Fibroblast of pulmonary artery (primary cell): ENCODE results near the gene NTM.

Source experiments
- DNase-seq: peaks from one replicate; pipeline ENCODE4 v3.0.0-alpha.2; 2010; ENCODE audit warnings: low read depth
- H3K4me3 ChIP-seq: replicated peaks from 2 replicates; pipeline ENCODE4 v1.5.1; 2011; ENCODE audit warnings: low read depth, mild to moderate bottlenecking, control low read depth, low read length, moderate library complexity
- TF ChIP-seq, protein P1 (sequence below): IDR thresholded peaks from 2 replicates; pipeline ENCODE4 v1.5.1; 2011; ENCODE audit warnings: mild to moderate bottlenecking, control low read depth, low read length, inconsistent platforms; ENCODE audit errors: missing control alignments

The NTM gene

DNA sequence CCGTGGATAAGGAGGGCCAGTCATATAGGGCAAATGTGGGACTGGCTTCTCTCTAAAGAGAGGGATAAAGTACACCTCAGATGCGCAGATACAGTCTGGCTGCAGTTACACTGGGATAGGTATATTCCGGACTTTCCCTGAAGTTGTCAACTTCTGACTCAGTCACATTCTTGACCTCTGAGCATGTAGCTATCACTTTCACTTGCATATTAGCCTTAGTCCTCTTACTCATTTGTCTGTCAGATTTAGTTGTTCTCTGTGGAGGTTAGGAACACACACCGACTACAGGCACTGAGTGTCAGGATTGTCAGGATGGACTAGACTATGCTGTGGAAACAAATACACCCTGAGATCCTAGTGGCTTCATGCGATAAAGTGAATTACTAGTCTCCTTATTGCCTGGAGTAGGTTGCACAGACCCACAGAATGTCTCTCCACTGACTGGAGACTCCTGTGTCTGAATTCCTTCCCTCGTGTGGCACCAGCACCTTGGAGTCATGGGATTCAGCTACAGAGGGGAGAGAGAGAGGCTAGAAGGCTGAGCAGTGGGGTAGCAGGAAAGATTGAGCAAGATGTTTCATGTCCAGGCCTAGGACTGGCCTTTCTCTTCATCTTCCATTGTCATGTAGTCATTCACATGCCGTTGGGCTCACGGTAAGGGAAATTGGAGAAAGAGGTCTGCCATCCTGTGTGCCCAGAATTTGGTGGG, 654.3 kb downstream of the NTM start:
- TF ChIP-seq, protein P1, sequence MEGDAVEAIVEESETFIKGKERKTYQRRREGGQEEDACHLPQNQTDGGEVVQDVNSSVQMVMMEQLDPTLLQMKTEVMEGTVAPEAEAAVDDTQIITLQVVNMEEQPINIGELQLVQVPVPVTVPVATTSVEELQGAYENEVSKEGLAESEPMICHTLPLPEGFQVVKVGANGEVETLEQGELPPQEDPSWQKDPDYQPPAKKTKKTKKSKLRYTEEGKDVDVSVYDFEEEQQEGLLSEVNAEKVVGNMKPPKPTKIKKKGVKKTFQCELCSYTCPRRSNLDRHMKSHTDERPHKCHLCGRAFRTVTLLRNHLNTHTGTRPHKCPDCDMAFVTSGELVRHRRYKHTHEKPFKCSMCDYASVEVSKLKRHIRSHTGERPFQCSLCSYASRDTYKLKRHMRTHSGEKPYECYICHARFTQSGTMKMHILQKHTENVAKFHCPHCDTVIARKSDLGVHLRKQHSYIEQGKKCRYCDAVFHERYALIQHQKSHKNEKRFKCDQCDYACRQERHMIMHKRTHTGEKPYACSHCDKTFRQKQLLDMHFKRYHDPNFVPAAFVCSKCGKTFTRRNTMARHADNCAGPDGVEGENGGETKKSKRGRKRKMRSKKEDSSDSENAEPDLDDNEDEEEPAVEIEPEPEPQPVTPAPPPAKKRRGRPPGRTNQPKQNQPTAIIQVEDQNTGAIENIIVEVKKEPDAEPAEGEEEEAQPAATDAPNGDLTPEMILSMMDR, result no peak
- peak; percentile 47 for DNase-seq
- no peak overlapping the region for H3K4me3 ChIP-seq

DNA sequence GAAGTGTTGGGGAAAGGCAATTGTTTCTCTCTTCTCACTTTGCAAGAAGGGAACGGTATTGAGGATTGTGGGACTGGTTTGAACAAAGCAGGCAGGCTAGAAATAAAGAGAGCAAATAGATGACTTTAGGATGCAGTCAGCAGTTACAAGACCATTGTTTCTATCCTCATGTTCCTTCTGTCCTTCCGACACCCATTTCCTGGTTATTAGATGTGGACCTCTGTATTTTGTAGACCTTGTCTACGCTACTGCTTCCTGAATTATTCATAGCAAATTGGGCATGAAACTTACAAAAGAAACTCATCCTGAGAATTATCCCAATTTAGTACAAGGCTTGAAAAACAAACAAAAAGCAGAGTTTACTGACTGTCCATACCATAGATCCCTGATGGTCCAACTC, 656.3 kb downstream of the NTM start:
- TF ChIP-seq, protein P1, result no peak
- H3K4me3 ChIP-seq, result no peak overlapping the region

DNA sequence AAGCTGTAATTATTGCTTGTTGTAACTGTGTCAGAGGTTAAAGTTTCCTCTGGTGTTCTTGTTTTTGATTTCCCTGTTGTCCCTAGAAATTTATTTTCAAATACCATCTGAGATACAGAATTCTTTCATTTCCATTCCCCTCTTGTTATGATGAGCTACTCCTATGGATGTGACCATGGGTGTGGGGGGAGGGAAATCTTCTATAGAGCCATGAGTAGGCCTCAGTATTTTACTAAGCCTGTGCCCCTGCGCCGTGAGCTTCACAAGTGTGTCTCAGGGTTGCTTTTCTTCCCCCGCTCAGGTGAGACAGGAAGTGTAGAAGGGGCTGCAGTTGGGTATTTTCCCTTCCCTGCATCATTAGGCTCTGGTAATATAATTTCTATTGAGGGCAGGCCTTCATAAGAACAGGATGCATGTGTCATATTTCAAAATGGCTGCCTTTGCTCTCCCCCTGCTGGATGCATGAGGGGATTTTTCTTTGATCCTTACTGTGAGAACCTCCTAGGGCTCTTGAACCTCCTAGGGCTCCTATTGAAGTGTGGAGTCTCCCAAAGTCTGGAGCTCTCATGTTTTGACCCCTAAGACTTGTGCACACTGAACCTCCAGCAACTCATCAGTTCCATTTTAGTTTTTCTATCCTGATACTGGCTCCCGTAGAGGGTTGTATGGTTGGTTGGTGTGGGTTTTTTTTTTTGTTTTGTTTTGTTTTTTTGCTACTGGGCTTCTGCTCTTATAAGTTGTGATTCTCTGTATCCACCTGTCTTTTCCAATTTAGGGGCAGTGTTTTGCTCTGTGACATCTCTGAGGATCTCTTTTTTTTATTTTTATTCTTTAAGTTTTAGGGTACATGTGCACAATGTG, 658.2 kb downstream of the NTM start:
- TF ChIP-seq, protein P1, result peak; percentile 60
- peak; percentile 78 for DNase-seq
- no peak overlapping the region for H3K4me3 ChIP-seq

More for the DNA sequence above, 656.3 kb downstream of the NTM start:
- no peak for DNase-seq

DNA sequence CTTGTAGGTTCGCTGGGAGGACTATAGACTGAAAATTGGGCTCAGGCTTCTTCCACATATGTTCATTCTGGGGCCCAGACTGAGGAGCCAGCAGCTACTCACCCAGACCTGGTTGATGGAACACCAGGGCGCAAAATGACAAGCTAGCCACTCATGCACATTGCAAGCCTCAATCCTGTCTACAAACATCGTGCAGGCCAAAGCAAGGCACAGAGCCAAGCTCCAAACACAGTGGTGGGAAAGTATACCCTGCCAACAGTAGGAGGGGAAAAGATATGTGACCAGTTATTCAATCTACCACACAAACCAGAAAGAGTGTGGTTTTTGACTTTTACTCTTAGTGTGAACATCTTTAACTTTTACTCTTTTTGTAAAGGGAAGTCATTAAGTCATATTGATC, 660.5 kb downstream of the NTM start:
- TF ChIP-seq, protein P1, result no peak
- no peak for DNase-seq
- H3K4me3 ChIP-seq, result no peak overlapping the region

DNA sequence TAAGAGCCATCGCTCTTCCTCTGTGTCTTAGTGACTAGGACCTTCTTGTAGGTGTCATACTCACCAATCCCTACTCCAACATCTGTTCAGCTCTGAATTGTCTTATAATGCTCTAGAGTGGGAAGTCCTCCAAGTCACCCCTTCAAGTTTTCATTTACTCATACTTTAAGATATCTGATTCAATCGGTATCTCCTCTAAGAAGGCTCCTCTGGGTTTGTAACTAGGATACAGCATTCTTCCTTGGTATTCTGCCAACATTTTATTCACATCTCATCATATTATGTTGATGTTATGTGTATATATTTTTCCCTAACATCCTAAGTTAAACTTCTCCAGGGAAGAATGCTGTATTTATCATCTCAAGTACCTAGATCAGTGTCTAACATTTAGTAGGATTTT, 662.1 kb downstream of the NTM start:
- peak; percentile 57 for DNase-seq
- no peak overlapping the region for H3K4me3 ChIP-seq
- TF ChIP-seq, protein P1, result no peak

DNA sequence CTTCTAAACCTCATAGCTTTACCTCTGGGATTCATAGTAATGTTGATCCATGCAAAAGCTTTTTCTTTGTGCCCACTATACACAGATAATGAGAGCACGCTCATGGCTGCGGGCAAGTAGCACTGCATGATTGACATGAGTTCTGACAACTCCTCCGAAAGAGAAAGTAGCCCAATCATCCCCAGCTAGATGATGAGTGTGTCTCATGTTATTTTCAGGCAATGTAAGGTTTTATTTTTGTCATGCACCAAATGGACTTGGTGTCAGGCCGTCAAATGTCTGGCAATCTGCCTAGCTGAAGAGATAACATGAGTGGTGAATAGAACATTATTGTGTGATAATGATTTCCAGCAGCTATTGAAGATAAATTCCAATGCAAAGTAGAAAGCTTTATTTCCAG, 662.6 kb downstream of the NTM start:
- DNase-seq, result peak; percentile 26
- H3K4me3 ChIP-seq, result no peak overlapping the region
- TF ChIP-seq, protein P1, result no peak

DNA sequence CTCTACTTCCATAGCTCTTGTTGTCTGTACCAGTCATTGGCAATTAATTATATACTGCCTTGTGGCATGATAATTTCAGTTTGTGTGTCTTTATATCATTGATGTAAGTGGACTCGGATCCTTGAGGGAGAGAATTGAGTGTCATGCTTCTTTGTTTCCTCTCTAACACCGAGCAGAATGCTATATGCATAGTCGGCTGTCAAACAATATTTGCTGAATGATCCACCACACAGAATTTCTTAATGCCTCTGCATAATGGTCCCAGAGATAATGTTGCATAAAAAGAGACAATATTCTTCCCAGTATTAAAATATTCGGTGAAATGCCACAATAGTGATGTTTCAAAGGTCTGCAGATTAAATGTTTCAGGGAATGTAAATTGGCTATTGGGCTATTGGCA, 664.8 kb downstream of the NTM start:
- no peak for DNase-seq
- H3K4me3 ChIP-seq, result no peak overlapping the region
- TF ChIP-seq, protein P1, result no peak
